ENCODE measurements around the gene WDR20. TPM values are rescaled to one million over a fixed set of nuclear protein-coding genes. Genes with fewer than 3 reads are reported as not detected.

The WDR20 gene
- total RNA-seq, 4 donors from 2014 or later: 21.3 to 31.3 (median 24.6) TPM

DNA sequence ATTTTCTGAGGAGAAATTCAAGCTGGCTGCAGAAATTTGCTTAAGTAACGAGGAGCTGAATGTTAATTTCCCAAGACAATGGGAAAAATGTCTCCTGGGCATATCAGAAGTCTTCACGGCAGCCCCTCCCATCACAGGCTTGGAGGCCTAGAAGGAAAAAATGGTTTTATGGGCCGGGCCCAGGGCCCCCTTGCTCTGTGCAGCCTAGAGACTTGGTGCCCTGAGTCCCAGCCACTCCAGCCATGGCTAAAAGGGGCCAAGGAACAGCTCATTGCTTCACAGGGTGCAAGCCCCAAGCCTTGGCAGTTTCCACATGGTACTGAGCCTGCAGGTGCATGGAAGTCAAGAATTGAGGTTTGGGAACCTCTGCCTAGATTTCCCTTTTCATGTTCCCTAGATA is 28.6 kb upstream of the WDR20 start:
- Histone ChIP-seq H3K27ac (no peak overlapping the region), H3K4me3 (no peak overlapping the region), H3K9me3 (no peaks in the 10 kb centered on the region), H3K36me3 (no peaks in the 10 kb centered on the region), H3K4me1 (no peaks in the 10 kb centered on the region), H3K27me3 (no peaks in the 10 kb centered on the region)
- in situ Hi-C loops (cut with MboI; ENCODE audit: low pct_ligation_motif_present in 1 of 4, low pct_unique_long_range_greater_than_20kb in 1 of 4, low sequenced_read_pairs in 3 of 4) (no loop called here), intact Hi-C loops (cut with DNase I; ENCODE audit: low total_unique reads) (no loop called here)
- no peak for DNase-seq
- 91 to 94% methylated on average over 2 to 3 of the region's 3 CpGs for WGBS, 2 donors (ENCODE audit: low coverage in 1 of 2)
- TF ChIP-seq EP300 (IDR thresholded peaks at IDR 0.05; ENCODE audit: low read depth) (no peak), POLR2A (IDR thresholded peaks at IDR 0.05) (no peak), POLR2AphosphoS5 (IDR thresholded peaks at IDR 0.05) (no peak)
- TF ChIP-seq, protein P1, sequence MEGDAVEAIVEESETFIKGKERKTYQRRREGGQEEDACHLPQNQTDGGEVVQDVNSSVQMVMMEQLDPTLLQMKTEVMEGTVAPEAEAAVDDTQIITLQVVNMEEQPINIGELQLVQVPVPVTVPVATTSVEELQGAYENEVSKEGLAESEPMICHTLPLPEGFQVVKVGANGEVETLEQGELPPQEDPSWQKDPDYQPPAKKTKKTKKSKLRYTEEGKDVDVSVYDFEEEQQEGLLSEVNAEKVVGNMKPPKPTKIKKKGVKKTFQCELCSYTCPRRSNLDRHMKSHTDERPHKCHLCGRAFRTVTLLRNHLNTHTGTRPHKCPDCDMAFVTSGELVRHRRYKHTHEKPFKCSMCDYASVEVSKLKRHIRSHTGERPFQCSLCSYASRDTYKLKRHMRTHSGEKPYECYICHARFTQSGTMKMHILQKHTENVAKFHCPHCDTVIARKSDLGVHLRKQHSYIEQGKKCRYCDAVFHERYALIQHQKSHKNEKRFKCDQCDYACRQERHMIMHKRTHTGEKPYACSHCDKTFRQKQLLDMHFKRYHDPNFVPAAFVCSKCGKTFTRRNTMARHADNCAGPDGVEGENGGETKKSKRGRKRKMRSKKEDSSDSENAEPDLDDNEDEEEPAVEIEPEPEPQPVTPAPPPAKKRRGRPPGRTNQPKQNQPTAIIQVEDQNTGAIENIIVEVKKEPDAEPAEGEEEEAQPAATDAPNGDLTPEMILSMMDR (IDR thresholded peaks at IDR 0.05): no peak

DNA sequence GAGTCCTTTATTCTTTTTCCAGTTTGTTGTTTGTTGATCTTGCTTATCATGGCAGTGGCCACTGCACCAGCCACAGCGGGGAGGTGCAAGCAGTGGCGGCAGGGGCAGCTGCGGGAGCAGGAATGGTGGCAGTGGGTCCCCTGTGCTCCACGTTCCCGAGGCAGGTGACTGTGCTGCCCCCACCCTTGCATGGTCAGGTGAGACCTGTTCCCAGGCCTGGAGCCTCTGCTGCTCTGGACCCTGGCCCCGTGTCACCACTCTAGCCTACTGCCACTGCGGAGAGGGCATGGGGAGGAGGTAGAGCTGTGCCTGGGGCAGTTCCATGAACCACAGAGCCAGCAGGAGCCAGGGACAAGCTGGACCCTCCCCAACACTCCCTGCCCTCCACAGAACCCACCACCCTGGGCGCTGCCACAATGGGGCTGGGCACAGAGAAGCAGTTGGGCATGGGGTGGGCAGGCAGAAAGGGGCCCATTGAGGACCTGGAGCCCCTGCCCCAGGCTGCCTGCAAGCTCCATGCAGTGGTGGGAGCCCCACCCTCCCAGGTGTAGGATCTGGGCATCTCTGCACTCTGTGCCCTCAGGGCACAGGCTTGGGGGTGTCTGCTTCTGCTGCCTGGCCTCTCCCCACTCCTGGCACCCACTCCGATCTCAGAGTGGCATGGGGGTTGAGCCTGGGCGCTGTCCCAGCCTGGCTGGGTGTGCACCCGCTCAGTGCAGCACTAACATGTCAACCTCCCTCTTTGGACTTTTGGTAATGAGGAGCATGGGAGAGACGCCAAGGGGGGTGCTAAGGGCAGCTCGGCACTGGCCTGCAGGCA is 23.1 kb upstream of the WDR20 start:
- intact Hi-C loops (cut with DNase I; ENCODE audit: low total_unique reads) (no loop called here), in situ Hi-C loops (cut with MboI; ENCODE audit: low pct_ligation_motif_present in 1 of 4, low pct_unique_long_range_greater_than_20kb in 1 of 4, low sequenced_read_pairs in 3 of 4) (no loop called here)
- H3K36me3 ChIP-seq: no peaks in the 10 kb centered on the region
- no peaks in the 10 kb centered on the region for H3K4me1 ChIP-seq
- no peaks in the 10 kb centered on the region for H3K9me3 ChIP-seq
- no peak for TF ChIP-seq EP300 (IDR thresholded peaks at IDR 0.05; ENCODE audit: low read depth)
- TF ChIP-seq POLR2A (IDR thresholded peaks at IDR 0.05): no peak
- TF ChIP-seq, protein P1 (IDR thresholded peaks at IDR 0.05): no peak
- TF ChIP-seq POLR2AphosphoS5 (IDR thresholded peaks at IDR 0.05): no peak
- 96% methylated on average over 11 of the region's 13 CpGs; no CpG with 5 or more reads in 1 of the 2 donors for WGBS, 2 donors (ENCODE audit: low coverage in 1 of 2)
- no peaks in the 10 kb centered on the region for H3K27me3 ChIP-seq
- H3K4me3 ChIP-seq: no peak overlapping the region
- no peak for DNase-seq
- H3K27ac ChIP-seq: no peak overlapping the region

DNA sequence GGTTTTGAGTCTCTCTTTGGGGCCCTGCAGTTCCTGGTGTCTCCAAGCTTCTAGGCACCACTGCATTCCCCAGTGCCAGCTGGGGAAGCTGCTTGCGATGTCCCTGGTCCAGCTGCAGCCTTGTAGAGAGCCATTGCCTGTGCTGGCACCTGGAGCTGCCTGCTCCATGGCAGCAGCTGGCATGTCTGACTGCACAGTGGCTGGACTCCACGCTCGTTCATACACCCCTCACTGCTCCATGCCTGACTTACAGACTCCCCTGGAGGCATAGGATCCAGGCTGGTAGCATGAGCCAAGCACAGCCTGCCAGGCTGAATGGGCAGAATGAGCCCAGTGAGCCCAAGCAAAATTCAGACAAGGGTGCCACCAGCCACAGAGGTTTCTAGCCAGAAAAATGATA is 21.8 kb upstream of the WDR20 start:
- DNase-seq: no peak
- TF ChIP-seq, protein P1 (IDR thresholded peaks at IDR 0.05): no peak
- TF ChIP-seq POLR2AphosphoS5 (IDR thresholded peaks at IDR 0.05): no peak
- no peak for TF ChIP-seq POLR2A (IDR thresholded peaks at IDR 0.05)
- TF ChIP-seq EP300 (IDR thresholded peaks at IDR 0.05; ENCODE audit: low read depth): no peak
- no peaks in the 10 kb centered on the region for H3K4me1 ChIP-seq
- 78% methylated on average over 3 of the region's 3 CpGs; no CpG with 5 or more reads in 1 of the 2 donors for whole genome bisulfite sequencing, 2 donors (ENCODE audit: low coverage in 1 of 2)
- H3K36me3 ChIP-seq: no peaks in the 10 kb centered on the region
- in situ Hi-C loops (cut with MboI; ENCODE audit: low pct_ligation_motif_present in 1 of 4, low pct_unique_long_range_greater_than_20kb in 1 of 4, low sequenced_read_pairs in 3 of 4) (no loop called here), intact Hi-C loops (cut with DNase I; ENCODE audit: low total_unique reads) (no loop called here)
- no peaks in the 10 kb centered on the region for H3K9me3 ChIP-seq
- H3K27ac ChIP-seq: no peak overlapping the region
- H3K27me3 ChIP-seq: no peaks in the 10 kb centered on the region
- H3K4me3 ChIP-seq: no peak overlapping the region

DNA sequence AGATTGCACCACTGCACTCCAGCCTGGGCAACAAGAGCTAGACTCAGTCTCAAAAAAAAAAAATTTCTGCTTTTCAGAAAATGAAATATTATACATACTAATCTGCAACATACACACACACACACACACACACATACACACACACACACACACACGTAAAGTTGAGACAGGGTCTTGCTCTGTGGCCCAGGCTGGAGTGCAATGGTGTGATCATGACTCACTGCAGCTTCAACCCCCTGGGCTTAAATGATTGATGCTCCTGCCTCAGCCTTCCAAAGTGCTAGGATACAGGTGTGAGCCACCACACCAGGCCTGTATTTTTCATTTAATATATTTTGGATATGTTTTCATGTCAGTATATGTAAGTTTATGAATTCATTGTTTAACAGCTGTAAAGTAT is 18.8 kb upstream of the WDR20 start:
- in situ Hi-C loops (cut with MboI; ENCODE audit: low pct_ligation_motif_present in 1 of 4, low pct_unique_long_range_greater_than_20kb in 1 of 4, low sequenced_read_pairs in 3 of 4) (no loop called here), intact Hi-C loops (cut with DNase I; ENCODE audit: low total_unique reads) (no loop called here)

More for the DNA sequence above, 18.8 kb upstream of the WDR20 start:
- Histone ChIP-seq H3K9me3 (no peaks in the 10 kb centered on the region), H3K4me3 (no peak overlapping the region), H3K27me3 (no peaks in the 10 kb centered on the region), H3K4me1 (peaks cover 0 to 11% (median 6%) of the 10 kb centered on the region in 4 donors), H3K27ac (no peak overlapping the region), H3K36me3 (no peaks in the 10 kb centered on the region)
- WGBS, 2 donors (ENCODE audit: low coverage in 1 of 2): 67% methylated on average over 1 of the region's 1 CpG; no CpG with 5 or more reads in 1 of the 2 donors
- TF ChIP-seq POLR2AphosphoS5 (IDR thresholded peaks at IDR 0.05) (no peak), EP300 (IDR thresholded peaks at IDR 0.05; ENCODE audit: low read depth) (no peak), POLR2A (IDR thresholded peaks at IDR 0.05) (no peak)
- TF ChIP-seq, protein P1 (IDR thresholded peaks at IDR 0.05): no peak
- no peak for DNase-seq
